HG03159 (cell line): Measurements from ENCODE around the gene NOP53.
"Not testable (repeated sequence)": the region's sequence is repeated elsewhere in the genome, so short reads cannot be mapped to it uniquely, and the experiment has no call there.

Experiments used
- ATAC-seq: cut with Tn5 transposase; IDR thresholded peaks from one replicate; pipeline ENCODE4 v1.9.1; 2021; ENCODE audit warnings: mild to moderate bottlenecking, moderate library complexity; ENCODE audit not compliant: unreplicated experiment

Gene NOP53

DNA sequence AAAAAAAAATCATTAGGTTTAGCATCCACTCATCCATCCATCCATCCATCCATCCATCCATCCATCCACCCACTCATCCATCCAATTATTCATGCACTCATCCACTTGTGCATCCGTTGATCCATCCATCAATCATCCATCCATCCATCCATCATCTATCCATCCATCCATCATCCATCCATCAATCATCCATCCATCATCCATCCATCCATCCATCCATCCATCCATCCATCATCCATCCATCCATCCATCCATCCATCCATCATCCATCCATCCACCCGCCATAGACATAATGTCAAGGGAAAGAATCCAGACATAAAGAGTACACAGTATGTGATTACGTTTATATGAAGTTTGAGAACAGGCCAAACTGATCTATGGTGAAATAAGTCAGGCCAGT, 24.2 kb downstream of the NOP53 start:
- ATAC-seq = no peak

- not testable (repeated sequence) for ATAC-seq
Measured at GRCh38 chr19:47771291-47771690, 25.9 kb downstream of the NOP53 start.

- no peak for ATAC-seq
Measured at GRCh38 chr19:47776568-47776967, 31.2 kb downstream of the NOP53 start.

DNA sequence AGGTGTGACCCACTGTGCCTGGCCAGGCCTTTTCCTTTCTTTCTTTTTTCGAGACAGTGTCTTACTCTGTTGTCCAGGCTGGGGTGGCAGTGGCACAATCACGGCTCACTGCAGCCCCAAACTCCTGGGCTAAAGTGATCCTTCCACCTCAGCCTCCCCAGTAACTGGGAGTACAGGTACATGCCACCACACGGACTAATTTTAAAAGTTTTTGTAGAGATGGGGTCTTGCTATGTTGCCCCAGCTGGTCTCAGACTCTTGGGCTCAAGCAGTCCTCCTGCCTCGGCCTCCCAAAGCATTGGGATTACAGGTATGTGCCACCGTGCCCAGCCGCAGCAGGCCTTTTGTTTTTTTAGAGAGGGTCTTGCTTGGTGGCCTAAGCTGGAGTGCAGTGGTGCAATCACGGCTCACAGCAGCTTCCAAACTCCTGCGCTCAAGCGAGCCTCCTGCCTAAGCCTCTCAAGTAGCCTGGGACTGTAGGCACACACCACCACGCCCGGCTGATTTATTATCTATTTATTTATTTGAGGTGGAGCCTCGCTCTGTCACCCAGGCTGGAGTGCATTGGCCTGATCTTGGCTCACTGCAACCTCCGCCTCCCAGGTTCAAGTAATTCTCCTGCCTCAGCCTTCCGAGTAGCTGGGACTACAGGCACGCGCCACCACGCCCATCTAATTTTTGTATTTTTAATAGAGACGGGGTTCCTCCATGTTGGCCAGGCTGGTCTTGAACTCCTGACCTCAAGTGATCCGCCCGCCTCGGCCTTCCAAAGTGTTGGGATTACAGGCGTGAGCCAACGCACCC, 32.1 kb downstream of the NOP53 start:
- not testable (repeated sequence) for ATAC-seq

GRCh38 chr19:47778049-47778953, 33.0 kb downstream of the NOP53 start, which contains the start of gene SELENOW:
Gene SELENOW, plus strand, starts transcription at chr19:47778703. Its CDS starts 83 bp downstream, at chr19:47778786.
- ATAC-seq = peak; percentile 78

GRCh38 chr19:47778954-47779351, 33.6 kb downstream of the NOP53 start:
- ATAC-seq = peak; percentile 13

DNA sequence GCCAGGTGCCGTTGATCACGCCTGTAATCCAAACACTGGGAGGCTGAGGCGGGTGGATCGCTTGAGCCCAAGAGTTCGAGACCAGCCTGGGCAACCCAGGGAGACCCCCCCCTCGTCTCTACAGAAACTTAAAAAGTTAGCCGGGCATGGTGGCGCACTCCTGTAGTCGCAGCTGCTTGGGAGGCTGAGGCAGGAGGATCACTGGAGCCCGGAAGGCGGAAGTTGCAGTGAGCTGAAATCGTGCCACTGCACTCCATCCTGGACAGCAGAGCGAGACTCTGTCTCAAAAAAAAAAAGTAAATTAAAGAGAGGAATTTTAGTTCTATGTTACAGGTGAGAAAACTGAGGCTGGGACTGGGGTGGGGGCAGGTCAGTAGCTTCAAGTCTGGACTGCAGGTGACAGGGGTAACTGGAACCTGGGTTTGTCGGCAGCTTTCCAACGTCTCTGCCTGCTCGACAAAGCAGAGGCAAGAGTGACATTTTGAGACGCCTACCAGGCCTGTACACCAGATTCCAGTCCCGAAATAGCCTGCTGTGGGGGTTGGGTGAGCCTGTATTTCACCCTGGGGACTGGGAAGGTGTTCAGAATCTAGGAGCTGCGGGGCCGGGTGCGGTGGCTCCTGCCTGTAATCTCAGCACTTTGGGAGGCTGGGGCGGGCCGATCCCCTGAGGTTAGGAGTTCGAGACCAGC, 34.3 kb downstream of the NOP53 start:
- no peak for ATAC-seq

DNA sequence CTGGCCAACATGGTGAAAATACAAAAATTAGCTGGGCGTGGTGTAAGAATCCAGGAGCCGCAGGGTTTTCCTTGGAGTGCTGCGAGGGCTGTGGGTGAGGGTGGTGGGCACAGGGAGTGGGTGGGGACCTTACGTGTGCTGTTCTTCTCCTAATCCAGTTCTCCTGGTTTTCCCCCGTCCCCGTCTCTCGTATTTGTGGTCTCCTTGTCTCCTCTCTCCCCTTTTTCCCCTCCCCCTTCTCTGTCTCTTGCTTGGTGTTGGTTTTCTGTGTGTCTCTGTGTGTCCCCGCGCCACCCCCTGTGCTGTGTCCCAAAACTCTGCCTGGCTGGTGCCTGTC, 34.8 kb downstream of the NOP53 start:
- ATAC-seq = no peak

GRCh38 chr19:47781590-47782262, 36.4 kb downstream of the NOP53 start:
- ATAC-seq = no peak

DNA sequence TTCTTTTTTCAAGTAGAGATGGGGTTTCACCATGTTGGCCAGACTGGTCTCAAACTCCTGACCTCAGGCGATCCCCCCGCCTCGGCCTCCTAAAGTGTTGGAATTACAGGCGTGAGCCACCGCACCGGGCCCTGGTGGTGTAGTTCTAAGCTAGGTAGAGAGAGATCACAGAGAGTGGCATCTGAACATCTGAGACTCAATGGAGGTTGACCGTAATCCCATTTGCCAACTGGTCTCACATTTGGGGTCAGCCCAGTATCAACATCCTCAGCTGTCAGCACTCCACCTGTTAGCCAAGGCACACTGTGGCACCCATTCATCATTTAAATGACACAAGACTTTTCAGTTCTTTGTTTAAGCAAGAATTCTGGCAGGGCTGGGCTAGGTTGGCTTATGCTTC, 41.2 kb downstream of the NOP53 start:
- no peak for ATAC-seq

DNA sequence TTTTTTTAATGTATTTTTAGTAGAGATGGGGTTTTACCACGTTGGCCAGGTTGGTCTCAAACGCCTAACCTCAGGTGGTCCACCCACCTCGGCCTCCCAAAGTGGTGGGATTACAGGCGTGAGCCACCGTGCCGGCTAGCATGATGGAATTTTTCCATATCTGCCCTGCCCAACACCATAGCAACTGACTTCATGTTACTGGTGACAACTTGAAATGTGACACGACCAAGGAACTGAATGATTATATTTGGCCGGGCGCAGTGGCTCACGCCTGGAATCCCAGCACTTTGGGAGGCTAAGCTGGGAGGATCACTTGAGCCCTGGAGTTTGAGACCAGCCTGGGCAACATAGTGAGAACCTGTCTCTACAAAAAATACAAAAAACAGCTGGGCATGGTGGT, 42.0 kb downstream of the NOP53 start:
- ATAC-seq = not testable (repeated sequence)

DNA sequence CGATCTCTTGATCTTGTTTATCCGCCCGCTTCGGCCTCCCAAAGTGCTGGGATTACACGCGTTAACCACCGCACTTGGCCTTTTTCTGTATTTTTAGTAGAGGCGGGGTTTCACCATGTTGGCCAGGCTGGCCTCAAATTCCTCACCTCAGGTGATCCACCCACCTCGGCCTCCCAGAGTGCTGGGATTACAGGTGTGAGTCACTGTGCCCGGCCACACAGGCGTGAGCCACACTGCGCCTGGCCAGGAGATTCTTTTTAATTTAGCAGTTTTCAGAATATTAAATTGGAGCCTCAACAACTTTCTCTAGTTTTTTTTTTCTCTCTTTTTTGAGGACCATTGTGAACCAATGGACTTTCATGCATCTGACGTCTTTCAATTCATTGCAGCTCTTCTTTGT, 44.5 kb downstream of the NOP53 start:
- not testable (repeated sequence) for ATAC-seq

DNA sequence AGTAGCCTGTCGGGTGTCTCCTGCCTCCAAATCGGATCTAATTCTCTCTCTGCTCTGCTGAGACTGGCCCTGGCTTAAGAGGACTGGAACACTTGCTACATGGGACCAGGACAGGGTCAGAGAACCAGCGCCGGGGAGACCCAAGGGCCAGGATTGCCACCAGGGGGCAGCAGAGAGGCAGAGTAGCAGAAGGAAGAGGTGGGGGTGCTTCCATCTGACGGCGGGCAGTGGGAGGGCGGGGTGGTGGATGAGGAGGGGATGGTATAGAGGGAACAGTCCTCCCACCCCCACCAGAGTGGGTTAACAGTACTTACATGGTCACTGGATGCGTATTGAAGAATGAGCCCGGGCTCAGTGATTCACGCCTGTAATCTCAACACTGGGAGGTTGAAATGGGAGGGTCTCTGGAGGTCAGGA, 45.1 kb downstream of the NOP53 start:
- no peak for ATAC-seq

DNA sequence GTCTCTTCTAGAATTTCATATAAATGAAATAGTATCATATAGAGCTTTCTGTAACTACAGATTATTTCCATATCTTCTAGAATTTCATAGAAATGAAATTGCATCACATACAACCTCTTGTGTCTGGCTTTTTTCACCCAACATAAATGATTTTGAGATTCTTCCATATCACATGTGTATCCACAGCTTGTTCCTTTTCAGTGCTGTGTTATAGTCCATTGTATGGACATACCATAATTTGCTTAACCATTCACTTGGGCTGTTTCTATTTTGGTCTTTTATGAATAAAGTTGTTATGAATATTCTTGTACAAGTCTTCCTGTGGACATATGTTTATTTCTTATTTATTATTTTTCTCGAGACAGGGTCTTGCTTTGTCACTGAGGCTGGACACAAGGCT, 47.3 kb downstream of the NOP53 start:
- ATAC-seq = no peak

DNA sequence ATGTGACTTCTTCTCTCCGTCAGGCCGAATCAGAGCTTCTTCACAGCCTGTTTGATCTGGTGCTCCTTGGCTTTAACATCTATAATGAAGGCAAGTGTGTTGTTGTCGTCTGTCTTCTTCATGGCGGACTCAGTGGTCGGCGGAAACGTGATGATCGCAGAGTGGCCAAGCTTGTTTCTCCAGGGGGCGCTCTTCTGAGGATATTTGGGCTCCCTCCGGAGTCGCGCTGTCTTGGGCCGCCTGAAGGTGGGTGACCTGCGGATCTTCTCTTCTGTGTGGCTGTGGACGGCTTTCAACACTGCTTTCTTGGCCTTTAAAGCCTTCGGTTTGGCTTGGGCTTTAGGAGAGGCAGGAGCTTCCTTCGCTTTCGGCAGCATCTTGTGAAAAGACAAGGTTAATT, 49.2 kb downstream of the NOP53 start:
- ATAC-seq = no peak

DNA sequence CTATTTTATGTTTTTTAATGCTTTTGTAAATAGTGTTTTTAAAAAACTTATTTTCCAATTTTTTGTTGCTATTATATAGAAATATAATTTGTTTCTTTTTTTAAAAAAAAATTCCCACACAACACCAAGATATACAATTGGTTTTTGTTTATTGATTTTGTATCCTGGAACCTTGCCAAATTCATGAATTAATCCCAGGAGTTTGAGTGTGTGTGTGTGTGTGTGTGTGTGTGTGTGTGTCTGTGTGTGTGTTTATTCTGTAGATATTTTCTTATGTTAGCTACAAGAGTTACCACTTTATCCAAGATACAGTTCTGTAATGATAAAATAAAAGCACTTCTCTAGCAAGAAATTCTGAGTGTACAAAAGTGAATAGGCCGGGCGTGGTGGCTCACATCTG, 51.4 kb downstream of the NOP53 start:
- no peak for ATAC-seq

GRCh38 chr19:47797996-47798903, 52.9 kb downstream of the NOP53 start:
- no peak for ATAC-seq

- ATAC-seq = no peak
Measured at GRCh38 chr19:47798904-47799266, 53.5 kb downstream of the NOP53 start.

DNA sequence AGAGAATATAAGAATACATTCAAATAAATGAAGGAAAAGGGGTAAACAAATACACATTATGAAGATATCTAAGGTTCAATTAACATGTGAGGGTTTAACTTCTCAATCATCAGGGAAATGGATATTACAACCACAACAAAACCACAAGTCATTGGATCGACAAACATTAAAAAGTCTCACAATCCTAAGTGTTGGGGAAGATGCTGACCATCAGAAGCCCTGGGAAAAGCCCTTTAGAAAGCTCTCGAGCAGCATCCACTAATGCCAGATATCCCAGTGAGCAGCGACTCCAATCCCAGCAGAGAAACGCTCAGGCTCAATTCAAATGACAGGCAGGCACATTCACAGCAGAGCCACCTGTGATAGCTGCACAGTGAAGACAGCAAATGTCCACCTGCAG, 55.9 kb downstream of the NOP53 start:
- ATAC-seq = no peak

DNA sequence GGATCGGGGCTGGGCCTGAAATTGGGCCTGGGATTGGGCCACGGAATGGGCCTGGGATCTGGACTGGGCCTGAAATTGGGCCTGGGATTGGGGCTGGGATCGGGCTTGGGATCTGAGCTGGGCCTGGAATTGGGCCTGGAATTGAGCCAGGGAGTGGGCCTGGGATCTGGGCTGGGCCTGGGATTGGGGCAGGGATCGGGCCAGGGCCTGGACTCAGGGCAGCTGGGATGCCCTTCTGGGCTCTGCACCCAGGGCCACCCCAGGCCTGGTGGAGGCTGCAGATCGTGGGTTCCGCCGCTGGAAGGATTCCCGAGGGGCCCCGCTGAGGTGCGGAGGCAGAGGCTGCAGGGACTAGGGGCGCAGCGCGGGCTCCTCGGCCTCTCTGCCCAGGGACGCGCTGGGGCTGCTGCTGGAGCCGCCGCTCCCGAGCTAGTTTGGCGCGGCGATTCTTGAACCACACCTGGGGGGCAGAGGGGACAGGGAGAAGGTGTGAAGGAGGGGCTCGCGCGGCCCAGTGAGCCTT, 57.2 kb downstream of the NOP53 start:
- no peak for ATAC-seq
